Gastroesophageal sphincter (tissue), 4 donors: ENCODE measurements around the gene DNASE1. TPM values are rescaled to one million over a fixed set of nuclear protein-coding genes. Genes with fewer than 3 reads are reported as not detected.

Experiments
- ATAC-seq: fragments of 150-250 bp; one replicate; pipeline ENCODE4 v1.9.1; 2016; ENCODE audit warnings: mild to moderate bottlenecking, moderate library complexity
- H3K27ac ChIP-seq, 4 donors: fragments of 200-600 bp; sonication (generic) in 3 of 4; 1 replicate in 3 of 4; 2 replicates in 1 of 4; pipeline ENCODE4 v1.5.1; 2016 to 2019
- H3K27me3 ChIP-seq: fragments of 200-600 bp; sonication (generic); one replicate; pipeline ENCODE4 v1.5.1; 2019
- H3K36me3 ChIP-seq, 2 donors: fragments of 200-600 bp; sonication (generic); one replicate each; pipeline ENCODE4 v1.5.1; 2019; ENCODE audit warnings: control low read depth in 1 of 2
- H3K4me1 ChIP-seq, 3 donors: fragments of 200-600 bp; sonication (generic); 1 replicate in 2 of 3; 2 replicates in 1 of 3; pipeline ENCODE4 v1.5.1; 2016 to 2019; ENCODE audit warnings: control low read depth in 2 of 3
- H3K4me3 ChIP-seq, 2 donors: fragments of 200-600 bp; sonication (generic); one replicate each; pipeline ENCODE4 v1.5.1; 2019; ENCODE audit warnings: mild to moderate bottlenecking in 1 of 2, moderate library complexity in 1 of 2
- H3K9me3 ChIP-seq, 3 donors: fragments of 200-600 bp; sonication (generic); one replicate each; pipeline ENCODE4 v1.5.1; 2017 to 2019; ENCODE audit warnings: control low read depth in 2 of 3
- EP300 ChIP-seq: sonication (generic); formaldehyde crosslinking; IDR thresholded peaks from one replicate; pipeline ENCODE4 v1.6.1; 2017; ENCODE audit warnings: antibody characterized with exemption, mild to moderate bottlenecking
- POLR2A ChIP-seq, 2 donors: fragments of 450-650 bp; IDR thresholded peaks; one replicate each; pipeline ENCODE4 v1.6.1; 2017; ENCODE audit warnings: antibody characterized with exemption in 2 of 2, mild to moderate bottlenecking in 2 of 2, moderate library complexity in 1 of 2
- POLR2AphosphoS5 ChIP-seq: sonication (generic); formaldehyde crosslinking; IDR thresholded peaks from one replicate; pipeline ENCODE4 v1.6.1; 2017; ENCODE audit warnings: antibody characterized with exemption
- WGBS, 2 donors: methylation state at CpG; one replicate each; pipeline ENCODE4 v1.1.5; 2018; ENCODE audit warnings: low coverage in 1 of 2; 5-methylcytosine and 5-hydroxymethylcytosine counted together
- total RNA-seq, 4 donors: library from RNA; depleted of rRNA; stranded (reverse); fragments of >200 nt; gene quantifications; one replicate each; pipeline ENCODE4 v1.1.0, GENCODE V29; 2016
- TF ChIP-seq, protein P1 (sequence below), 4 experiments: fragments of 200-600 bp in 2 of 4; fragments of 450-650 bp in 2 of 4; sonication (generic) in 1 of 4; IDR thresholded peaks; one replicate each; pipeline ENCODE4 v1.5.1; 2017 to 2019; ENCODE audit warnings: antibody characterized with exemption in 4 of 4, mild to moderate bottlenecking in 2 of 4, moderate library complexity in 2 of 4

DNASE1 gene
- total RNA-seq, 4 donors from 2014 or later = 7.1 to 20.9 (median 11.0) TPM

DNA sequence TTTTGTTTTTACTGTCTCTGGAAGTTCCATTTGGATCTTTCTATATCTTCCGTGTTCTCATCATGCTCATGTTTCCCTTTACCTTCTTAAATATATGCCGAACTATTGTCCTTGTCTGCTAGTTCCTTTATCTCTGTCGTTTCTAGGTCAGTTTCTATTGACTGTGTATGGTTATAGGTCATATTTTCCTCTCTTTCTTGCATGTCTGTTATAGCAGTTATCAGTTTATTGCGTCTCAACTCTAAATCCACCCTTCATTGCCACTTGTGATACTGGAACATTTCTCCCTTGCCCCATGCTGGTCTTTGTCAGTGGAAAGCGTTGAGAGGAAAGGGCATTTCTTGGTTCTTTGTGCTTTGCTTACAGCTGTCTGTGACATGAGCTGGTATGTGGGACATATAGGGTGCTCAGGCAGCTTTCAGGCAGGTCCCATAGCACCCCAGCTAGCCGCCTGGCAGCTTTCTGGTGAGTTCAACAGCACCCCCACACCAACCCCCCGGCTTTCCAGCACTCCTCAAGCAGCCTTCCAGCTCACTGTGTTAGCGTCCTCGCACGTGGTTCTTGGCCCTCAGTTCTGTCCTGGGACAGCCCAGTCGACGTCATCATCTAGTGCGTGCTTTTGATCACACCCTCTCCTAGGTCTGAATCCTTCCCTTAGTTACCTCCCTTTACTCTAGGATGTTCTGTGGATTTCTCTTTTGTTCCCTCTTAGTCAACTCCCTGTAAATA is 15.4 kb upstream of the DNASE1 start:
- WGBS, 2 donors = 92 to 95% methylated on average over 7 to 12 of the region's 13 CpGs
- H3K27me3 ChIP-seq = no peaks in the 10 kb centered on the region
- H3K4me3 ChIP-seq = no peak overlapping the region
- no peaks in the 10 kb centered on the region for H3K4me1 ChIP-seq
- no peaks in the 10 kb centered on the region for H3K9me3 ChIP-seq
- no peak overlapping the region for H3K27ac ChIP-seq
- H3K36me3 ChIP-seq = peaks cover 0 to 38% of the 10 kb centered on the region in 2 donors
- TF ChIP-seq EP300 = no peak
- TF ChIP-seq POLR2AphosphoS5 = no peak
- no peak for TF ChIP-seq POLR2A (IDR thresholded peaks at IDR 0.05)
- TF ChIP-seq, protein P1, sequence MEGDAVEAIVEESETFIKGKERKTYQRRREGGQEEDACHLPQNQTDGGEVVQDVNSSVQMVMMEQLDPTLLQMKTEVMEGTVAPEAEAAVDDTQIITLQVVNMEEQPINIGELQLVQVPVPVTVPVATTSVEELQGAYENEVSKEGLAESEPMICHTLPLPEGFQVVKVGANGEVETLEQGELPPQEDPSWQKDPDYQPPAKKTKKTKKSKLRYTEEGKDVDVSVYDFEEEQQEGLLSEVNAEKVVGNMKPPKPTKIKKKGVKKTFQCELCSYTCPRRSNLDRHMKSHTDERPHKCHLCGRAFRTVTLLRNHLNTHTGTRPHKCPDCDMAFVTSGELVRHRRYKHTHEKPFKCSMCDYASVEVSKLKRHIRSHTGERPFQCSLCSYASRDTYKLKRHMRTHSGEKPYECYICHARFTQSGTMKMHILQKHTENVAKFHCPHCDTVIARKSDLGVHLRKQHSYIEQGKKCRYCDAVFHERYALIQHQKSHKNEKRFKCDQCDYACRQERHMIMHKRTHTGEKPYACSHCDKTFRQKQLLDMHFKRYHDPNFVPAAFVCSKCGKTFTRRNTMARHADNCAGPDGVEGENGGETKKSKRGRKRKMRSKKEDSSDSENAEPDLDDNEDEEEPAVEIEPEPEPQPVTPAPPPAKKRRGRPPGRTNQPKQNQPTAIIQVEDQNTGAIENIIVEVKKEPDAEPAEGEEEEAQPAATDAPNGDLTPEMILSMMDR (IDR thresholded peaks at IDR 0.05) = no peak
- ATAC-seq = no peak

DNA sequence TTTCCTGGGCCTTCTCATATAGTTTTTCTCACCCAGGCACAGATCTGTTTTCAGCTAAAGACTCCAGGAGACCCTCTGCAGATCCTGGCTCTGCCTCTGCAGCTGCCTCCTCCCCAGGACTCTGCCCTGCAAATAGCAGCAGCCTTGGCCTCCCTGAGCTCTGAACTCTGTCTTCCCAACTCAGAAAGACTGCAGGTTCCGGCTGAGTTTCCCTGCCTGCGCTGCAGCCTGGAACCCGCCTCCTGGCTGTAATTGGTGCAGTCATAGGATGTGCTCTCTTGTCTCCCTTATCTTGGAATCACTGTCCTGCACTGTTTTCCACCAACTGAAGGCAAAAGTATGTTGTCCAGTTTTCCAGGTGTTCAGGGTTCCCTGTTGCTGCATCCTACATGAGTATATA is 14.3 kb upstream of the DNASE1 start:
- Histone ChIP-seq H3K9me3 (no peaks in the 10 kb centered on the region), H3K4me1 (no peaks in the 10 kb centered on the region), H3K27me3 (no peaks in the 10 kb centered on the region), H3K27ac (no peak overlapping the region), H3K36me3 (peaks cover 0 to 43% of the 10 kb centered on the region in 2 donors), H3K4me3 (no peak overlapping the region)
- TF ChIP-seq POLR2A (IDR thresholded peaks at IDR 0.05) = no peak
- no peak for TF ChIP-seq POLR2AphosphoS5
- no peak for TF ChIP-seq EP300
- TF ChIP-seq, protein P1 (IDR thresholded peaks at IDR 0.05) = no peak
- 83% methylated on average over 1 of the region's 3 CpGs; no CpG with 5 or more reads in 1 of the 2 donors for WGBS, 2 donors
- ATAC-seq = no peak

DNA sequence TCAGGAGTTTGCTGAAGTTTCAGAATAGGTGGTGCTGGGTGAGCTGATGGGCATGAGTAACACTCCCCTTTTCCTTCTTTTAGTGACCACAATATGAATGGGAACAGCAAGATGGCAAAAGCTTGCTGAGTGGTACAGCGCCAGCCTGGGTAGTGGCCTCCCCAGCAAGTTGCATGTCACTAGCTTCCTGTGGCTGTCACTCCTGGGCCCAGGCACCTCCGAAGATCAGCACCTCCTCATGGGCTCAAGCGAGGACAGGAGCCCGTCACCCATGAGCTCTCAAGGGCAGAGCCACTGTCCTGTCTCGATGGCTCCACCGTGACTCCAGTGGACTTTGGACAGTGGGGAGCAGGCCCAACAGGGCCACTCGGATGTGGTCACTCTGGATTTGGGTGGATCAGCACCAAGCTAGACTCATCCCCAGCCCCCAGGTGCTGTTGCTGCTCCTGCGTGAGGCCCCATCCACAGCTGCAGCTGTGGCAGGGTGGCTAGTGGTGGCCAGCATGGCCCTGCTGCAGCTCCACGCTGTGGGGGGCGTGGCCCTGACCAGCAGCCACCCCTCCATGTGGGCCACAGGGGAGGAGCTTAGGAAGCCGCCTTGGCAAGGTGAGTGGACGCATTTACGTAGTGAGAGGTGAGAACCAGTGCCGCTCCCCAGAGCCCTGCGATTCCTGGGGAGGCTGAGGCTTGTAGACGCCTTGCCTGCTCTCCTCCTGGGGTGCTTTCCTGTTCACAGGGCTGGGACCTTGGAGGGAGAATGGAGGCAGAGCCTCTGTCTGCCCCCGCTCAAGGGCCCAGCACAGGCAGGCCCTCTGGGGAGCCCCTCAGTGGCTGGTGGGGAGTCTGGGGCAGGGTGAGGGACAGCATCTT is 13.6 kb upstream of the DNASE1 start:
- Histone ChIP-seq H3K4me3 (no peak overlapping the region), H3K27ac (no peak overlapping the region), H3K9me3 (no peaks in the 10 kb centered on the region), H3K27me3 (no peaks in the 10 kb centered on the region), H3K4me1 (no peaks in the 10 kb centered on the region), H3K36me3 (peaks cover 0 to 49% of the 10 kb centered on the region in 2 donors)
- no peak for ATAC-seq
- TF ChIP-seq, protein P1 (IDR thresholded peaks at IDR 0.05) = no peak
- TF ChIP-seq POLR2A (IDR thresholded peaks at IDR 0.05) (no peak), POLR2AphosphoS5 (no peak), EP300 (no peak)
- 100% methylated on average over 1 of the region's 17 CpGs; no CpG with 5 or more reads in 1 of the 2 donors for WGBS, 2 donors

DNA sequence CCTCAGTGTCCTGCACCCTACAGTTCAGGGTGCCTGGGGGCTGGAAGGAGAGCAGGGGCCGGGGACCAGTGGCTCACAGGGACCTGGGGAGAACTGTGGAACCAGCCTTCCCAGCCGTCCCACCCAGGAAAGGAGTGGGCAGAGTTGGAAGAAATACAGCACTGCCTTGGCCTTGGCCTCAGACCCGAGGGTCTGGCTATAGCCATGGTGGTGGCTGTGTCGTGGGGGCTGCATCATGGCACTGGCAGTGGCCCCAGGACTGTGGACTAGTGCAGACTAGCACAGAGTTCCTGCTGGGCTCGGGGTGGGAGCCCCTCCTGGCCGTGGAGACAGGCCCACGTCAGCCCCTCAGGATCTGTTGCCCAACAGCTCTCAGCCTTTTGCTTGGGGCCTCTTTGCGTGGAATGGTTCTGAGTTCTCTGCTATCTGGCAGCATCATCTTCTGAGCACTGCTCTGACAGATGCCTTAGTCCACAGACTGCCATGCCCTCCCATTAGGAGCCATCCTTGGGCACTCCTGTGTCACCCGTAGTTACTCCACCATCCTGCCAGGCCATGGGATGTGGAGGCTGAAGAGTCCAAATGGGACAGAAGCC is 12.6 kb upstream of the DNASE1 start:
- ATAC-seq = no peak
- WGBS, 2 donors = 60% methylated on average over 1 of the region's 9 CpGs; no CpG with 5 or more reads in 1 of the 2 donors

More for the DNA sequence above, 12.6 kb upstream of the DNASE1 start:
- H3K27me3 ChIP-seq = no peaks in the 10 kb centered on the region
- H3K9me3 ChIP-seq = no peaks in the 10 kb centered on the region
- no peak overlapping the region for H3K27ac ChIP-seq
- no peak overlapping the region for H3K4me3 ChIP-seq
- no peaks in the 10 kb centered on the region for H3K4me1 ChIP-seq
- TF ChIP-seq POLR2AphosphoS5 (no peak), POLR2A (IDR thresholded peaks at IDR 0.05) (no peak), EP300 (no peak)
- TF ChIP-seq, protein P1 (IDR thresholded peaks at IDR 0.05) = no peak
- peaks cover 0 to 49% of the 10 kb centered on the region in 2 donors for H3K36me3 ChIP-seq
